ENCODE data around the gene MGAT4C.

- no peak for TF ChIP-seq CTCF (IDR thresholded peaks at IDR 0.05; ENCODE audit: poor library complexity)
- no peak for TF ChIP-seq EZH2 (IDR thresholded peaks at IDR 0.05; ENCODE audit: borderline replicate concordance)
- TF ChIP-seq EZH2phosphoT487 (IDR thresholded peaks at IDR 0.05; ENCODE audit: low read depth, severe bottlenecking, unreplicated experiment), result no peak
Observed at GRCh38 chr12:86170051-86170450, 86.1 kb downstream of the MGAT4C start.

Measured in hepatocyte (in vitro differentiated cells).